ENCODE data around the gene ETNK1. TPM values are rescaled to one million over a fixed set of nuclear protein-coding genes. Genes with fewer than 3 reads are reported as not detected.
"Not testable (repeated sequence)": the region's sequence is repeated elsewhere in the genome, so short reads cannot be mapped to it uniquely, and the experiment has no call there.

ETNK1 gene
- total RNA-seq, 1 experiment from 2014 or later: 11.0 TPM

GRCh38 chr12:22700106-22700505 is 75.1 kb downstream of the ETNK1 start:
- H3K4me3 ChIP-seq: no peak overlapping the region
- no peaks in the 10 kb centered on the region; the same call in 1 of the 2 replicates for H3K9me3 ChIP-seq
- no peaks in the 10 kb centered on the region for H3K27me3 ChIP-seq
- H3K36me3 ChIP-seq: no peaks in the 10 kb centered on the region
- no peak for DNase-seq

GRCh38 chr12:22701216-22701809 is 76.3 kb downstream of the ETNK1 start:
- not testable (repeated sequence) for H3K36me3 ChIP-seq, H3K27me3 ChIP-seq, H3K9me3 ChIP-seq, H3K4me3 ChIP-seq, DNase-seq

GRCh38 chr12:22702690-22703089 is 77.7 kb downstream of the ETNK1 start:
- Histone ChIP-seq H3K27me3 (no peaks in the 10 kb centered on the region), H3K4me3 (no peak overlapping the region), H3K36me3 (no peaks in the 10 kb centered on the region), H3K9me3 (no peaks in the 10 kb centered on the region)
- DNase-seq: no peak

GRCh38 chr12:22709292-22709691 is 84.3 kb downstream of the ETNK1 start:
- Histone ChIP-seq H3K27me3 (peaks cover 4% of the 10 kb centered on the region; the same call in 1 of the 2 replicates), H3K36me3 (no peaks in the 10 kb centered on the region), H3K9me3 (no peaks in the 10 kb centered on the region), H3K4me3 (no peak overlapping the region)
- DNase-seq: no peak

- Histone ChIP-seq H3K4me3 (no peak overlapping the region), H3K9me3 (no peaks in the 10 kb centered on the region), H3K27me3 (peaks cover 4% of the 10 kb centered on the region; the same call in 1 of the 2 replicates), H3K36me3 (no peaks in the 10 kb centered on the region)
- DNase-seq: no peak
These were observed 87.1 kb downstream of the ETNK1 start for GRCh38 chr12:22712083-22712482.

GRCh38 chr12:22715254-22715653 is 90.3 kb downstream of the ETNK1 start:
- H3K4me3 ChIP-seq: no peak overlapping the region
- no peaks in the 10 kb centered on the region for H3K9me3 ChIP-seq
- H3K27me3 ChIP-seq: no peaks in the 10 kb centered on the region
- no peaks in the 10 kb centered on the region for H3K36me3 ChIP-seq
- no peak for DNase-seq

GRCh38 chr12:22719745-22720144 is 94.8 kb downstream of the ETNK1 start:
- no peaks in the 10 kb centered on the region for H3K27me3 ChIP-seq
- no peaks in the 10 kb centered on the region for H3K36me3 ChIP-seq
- H3K4me3 ChIP-seq: no peak overlapping the region
- H3K9me3 ChIP-seq: no peaks in the 10 kb centered on the region
- DNase-seq: no peak

GRCh38 chr12:22722081-22722480 is 97.1 kb downstream of the ETNK1 start:
- Histone ChIP-seq H3K36me3 (no peaks in the 10 kb centered on the region), H3K4me3 (no peak overlapping the region), H3K9me3 (no peaks in the 10 kb centered on the region), H3K27me3 (no peaks in the 10 kb centered on the region)
- no peak for DNase-seq

- Histone ChIP-seq H3K4me3 (no peak overlapping the region), H3K27me3 (no peaks in the 10 kb centered on the region), H3K9me3 (no peaks in the 10 kb centered on the region), H3K36me3 (no peaks in the 10 kb centered on the region)
- no peak for DNase-seq
These were observed 97.8 kb downstream of the ETNK1 start for GRCh38 chr12:22722779-22723178.

- no peaks in the 10 kb centered on the region for H3K36me3 ChIP-seq
- no peak overlapping the region for H3K4me3 ChIP-seq
- no peaks in the 10 kb centered on the region for H3K9me3 ChIP-seq
- DNase-seq: no peak
- no peaks in the 10 kb centered on the region for H3K27me3 ChIP-seq
These were observed 104.0 kb downstream of the ETNK1 start for GRCh38 chr12:22728987-22729386.

GRCh38 chr12:22729431-22729956 is 104.5 kb downstream of the ETNK1 start:
- H3K9me3 ChIP-seq: no peaks in the 10 kb centered on the region
- H3K27me3 ChIP-seq: no peaks in the 10 kb centered on the region
- DNase-seq: no peak
- H3K4me3 ChIP-seq: no peak overlapping the region
- H3K36me3 ChIP-seq: no peaks in the 10 kb centered on the region

- Histone ChIP-seq H3K27me3 (no peaks in the 10 kb centered on the region), H3K4me3 (no peak overlapping the region), H3K36me3 (no peaks in the 10 kb centered on the region), H3K9me3 (no peaks in the 10 kb centered on the region)
- DNase-seq: no peak
These were observed 105.0 kb downstream of the ETNK1 start for GRCh38 chr12:22729957-22730443.

- H3K36me3 ChIP-seq: no peaks in the 10 kb centered on the region
- no peaks in the 10 kb centered on the region for H3K9me3 ChIP-seq
- no peaks in the 10 kb centered on the region for H3K27me3 ChIP-seq
- DNase-seq: no peak
- H3K4me3 ChIP-seq: no peak overlapping the region
These were observed 106.3 kb downstream of the ETNK1 start for GRCh38 chr12:22731236-22731635.

GRCh38 chr12:22733756-22734155 is 108.8 kb downstream of the ETNK1 start:
- H3K27me3 ChIP-seq: no peaks in the 10 kb centered on the region
- H3K36me3 ChIP-seq: no peaks in the 10 kb centered on the region
- no peak overlapping the region for H3K4me3 ChIP-seq
- H3K9me3 ChIP-seq: no peaks in the 10 kb centered on the region
- no peak for DNase-seq

GRCh38 chr12:22738945-22739344 is 114.0 kb downstream of the ETNK1 start:
- no peak for DNase-seq
- H3K4me3 ChIP-seq: no peak overlapping the region
- H3K9me3 ChIP-seq: no peaks in the 10 kb centered on the region
- no peaks in the 10 kb centered on the region for H3K27me3 ChIP-seq
- no peaks in the 10 kb centered on the region for H3K36me3 ChIP-seq
